Measurements from ENCODE around the gene OR2T29.
"Not testable (repeated sequence)": the region's sequence is repeated elsewhere in the genome, so short reads cannot be mapped to it uniquely, and the experiment has no call there.

Gene OR2T29, protein sequence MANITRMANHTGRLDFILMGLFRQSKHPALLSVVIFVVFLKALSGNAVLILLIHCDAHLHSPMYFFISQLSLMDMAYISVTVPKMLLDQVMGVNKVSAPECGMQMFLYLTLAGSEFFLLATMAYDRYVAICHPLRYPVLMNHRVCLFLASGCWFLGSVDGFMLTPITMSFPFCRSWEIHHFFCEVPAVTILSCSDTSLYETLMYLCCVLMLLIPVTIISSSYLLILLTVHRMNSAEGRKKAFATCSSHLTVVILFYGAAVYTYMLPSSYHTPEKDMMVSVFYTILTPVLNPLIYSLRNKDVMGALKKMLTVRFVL

DNA sequence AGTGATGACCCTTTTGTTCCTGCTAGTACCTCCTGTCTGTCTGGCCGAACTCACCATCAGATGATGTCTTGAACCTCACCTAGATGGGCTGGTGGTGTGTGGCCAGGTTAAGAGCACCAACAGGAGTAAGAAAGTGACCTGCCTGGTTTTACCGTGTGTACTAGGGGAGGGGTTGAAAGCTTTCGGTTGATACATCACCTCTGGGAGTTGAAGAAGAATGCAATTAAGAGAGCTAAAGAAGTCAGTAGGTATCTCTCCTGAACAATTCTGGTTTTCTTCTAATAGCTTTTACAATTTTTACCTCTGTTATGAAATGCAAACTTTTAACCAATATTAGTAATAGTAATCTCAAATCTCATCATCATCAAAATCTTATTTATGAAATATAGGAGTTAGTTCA, at the start of gene OR2T29:
TSS of gene OR2T29 (minus strand) at position 101 of the 400 bp plus-strand sequence. CDS start 3,281 bp downstream, outside the sequence.
- DNase-seq (ENCODE audit: low read depth) = not testable (repeated sequence)

DNA sequence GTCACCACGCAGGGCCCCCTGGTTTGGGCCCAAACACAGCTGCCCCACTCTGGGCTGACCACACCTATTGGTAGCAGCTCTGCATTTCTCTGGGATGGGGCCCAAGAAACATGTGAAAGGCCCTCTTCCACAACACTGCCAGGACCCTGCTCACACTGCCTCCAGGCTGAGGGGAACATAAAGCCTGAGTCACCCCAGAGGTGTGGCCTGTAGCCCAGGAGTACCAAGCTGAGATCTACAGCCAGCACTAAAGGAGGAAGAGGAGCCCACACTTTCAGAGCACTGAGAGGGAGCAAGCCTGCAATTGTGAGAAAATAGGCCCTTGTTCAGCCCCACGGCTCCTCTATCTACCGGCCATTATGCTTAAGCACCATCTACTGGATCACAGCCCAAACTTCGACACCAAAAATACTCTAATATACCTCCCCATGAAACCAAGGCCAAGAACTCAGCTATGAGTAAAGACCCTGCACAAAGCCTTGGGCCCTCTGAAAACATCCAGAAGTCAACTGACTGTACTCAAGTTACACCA, 49.4 kb upstream of the OR2T29 start:
- DNase-seq (ENCODE audit: low read depth) = no peak

DNA sequence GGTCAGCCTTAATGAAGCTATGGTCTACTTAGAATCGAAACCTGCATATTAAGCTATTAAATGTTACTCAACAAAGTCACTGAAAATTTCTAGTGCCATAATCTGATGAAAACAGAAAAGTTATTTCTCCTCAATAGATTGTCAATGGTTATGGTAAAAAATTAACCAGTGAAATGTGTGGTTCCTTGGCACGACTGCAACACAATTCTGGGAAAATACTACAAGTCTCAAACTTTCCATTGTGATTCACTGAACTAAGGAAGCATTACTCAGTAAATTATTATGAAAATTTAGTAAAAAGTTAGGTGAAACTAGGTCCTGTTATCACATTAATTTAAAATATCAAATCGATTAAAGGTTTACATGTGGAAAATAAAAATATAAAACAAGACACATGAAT, 47.7 kb upstream of the OR2T29 start:
- DNase-seq (ENCODE audit: low read depth) = no peak

DNA sequence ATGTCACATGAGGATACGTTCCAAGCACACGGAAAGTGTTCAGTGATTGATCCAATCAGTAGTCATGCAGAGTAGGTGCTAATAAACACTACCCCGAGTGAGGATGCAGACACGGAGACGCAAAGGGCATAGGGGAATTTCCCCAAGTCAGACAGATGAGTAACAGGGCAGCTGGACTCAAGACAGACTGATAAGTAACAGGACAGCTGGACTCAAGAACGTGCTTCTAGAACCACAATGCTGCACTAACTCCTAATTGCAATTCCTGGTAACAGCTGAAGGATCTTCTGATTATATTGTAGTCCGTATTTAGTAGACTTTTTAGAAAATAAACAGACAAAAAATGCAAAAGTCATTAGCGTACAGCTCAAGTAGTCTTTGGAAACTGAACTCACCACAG, 36.8 kb upstream of the OR2T29 start:
- no peak for DNase-seq (ENCODE audit: low read depth)

DNA sequence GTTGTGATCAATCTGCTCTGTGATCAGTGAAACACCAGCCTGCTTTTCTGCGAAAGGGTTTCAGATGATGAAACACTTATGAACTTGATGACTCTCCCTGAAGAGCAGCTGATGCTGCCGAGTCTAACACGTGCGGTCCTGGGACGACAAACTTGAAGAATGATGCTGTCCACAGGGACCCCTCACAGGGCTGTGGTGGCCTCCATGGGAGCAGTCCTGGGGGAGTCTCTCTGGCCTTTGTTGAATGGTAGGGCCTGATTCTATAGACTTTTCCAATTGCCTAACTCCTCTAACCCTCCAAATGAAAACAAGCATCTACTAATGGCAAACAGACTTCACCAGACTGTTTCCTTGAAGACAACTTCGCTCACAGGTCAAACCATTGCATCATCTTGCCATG, 35.0 kb upstream of the OR2T29 start, which contains the start of gene OR2T10:
TSS of gene OR2T10 (minus strand) at position 112 of the 400 bp plus-strand sequence. CDS start 3,932 bp downstream, outside the sequence.
- DNase-seq (ENCODE audit: low read depth) = no peak

DNA sequence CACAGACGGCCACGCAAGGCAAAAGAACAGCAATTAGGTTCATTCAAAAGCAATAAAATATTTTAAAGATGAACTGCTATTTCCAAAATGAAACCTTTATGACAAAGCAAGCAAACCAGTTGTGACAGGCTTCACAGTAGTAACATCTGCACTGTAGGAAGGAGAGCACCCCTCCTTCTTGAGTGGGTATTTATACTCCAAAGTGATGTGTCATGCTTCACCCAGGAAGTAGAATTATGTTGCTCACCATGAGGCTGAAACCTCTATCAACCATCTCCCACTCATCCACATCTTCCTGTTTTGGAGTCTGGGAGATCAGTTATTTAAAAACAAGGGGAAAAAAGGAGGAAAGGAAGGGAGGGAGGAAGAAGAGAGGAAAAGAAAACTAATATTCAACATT, 34.0 kb upstream of the OR2T29 start:
- DNase-seq (ENCODE audit: low read depth) = no peak

DNA sequence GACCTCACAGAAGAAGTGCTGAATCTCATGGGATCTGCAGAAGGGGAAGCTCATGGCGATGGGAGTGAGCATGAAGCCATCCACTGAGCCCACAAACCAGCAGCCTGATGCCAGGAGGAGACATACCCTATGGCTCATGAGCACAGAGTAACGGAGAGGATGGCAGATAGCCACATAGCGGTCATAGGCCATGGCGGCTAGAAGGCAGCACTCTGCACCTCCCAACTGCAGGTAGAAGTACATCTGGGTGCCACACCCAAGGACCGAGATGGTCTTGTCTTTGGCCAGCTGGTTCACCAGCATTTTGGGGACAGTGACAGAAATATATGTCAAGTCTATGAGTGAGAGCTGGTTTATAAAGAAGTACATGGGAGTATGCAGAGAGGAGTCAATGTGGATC, 30.7 kb upstream of the OR2T29 start:
- DNase-seq (ENCODE audit: low read depth) = no peak

DNA sequence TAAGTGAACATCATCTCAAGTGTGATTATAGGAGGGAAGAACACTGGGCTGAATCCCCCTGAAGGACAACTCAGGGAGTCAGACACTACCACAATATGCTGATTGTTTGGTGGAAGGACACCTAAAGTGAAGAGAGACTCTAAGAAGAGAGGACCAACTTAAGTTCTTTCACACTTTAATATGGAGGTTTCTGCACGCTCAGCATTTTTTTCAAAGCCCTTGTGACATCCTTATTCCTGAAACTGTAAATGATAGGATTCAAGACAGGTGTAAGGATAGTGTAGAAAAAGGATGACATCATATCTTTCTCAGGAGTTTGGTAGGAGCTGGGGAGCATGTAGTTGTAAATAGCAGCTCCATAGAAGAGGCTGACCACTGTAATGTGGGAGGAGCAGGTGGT, 30.1 kb upstream of the OR2T29 start:
- no peak for DNase-seq (ENCODE audit: low read depth)

DNA sequence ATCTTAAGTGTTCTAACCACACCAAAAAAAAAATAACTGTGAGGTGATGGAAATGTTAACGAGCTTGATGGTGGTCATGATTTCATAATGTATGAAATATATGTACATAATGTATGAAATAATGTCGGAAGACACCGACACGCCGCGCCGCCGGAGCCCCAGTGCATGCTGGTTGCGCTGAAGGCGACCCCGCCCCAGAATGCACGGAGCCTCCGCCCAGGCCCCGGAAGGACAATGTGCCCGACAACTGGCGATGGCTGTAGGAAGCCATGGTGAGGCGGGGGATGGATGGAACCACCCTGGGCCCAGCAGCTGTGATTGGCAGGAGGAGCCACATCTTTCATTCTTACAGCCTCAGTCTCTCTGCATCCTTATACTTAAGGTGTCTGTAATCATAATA, 27.5 kb upstream of the OR2T29 start:
- no peak for DNase-seq (ENCODE audit: low read depth)

DNA sequence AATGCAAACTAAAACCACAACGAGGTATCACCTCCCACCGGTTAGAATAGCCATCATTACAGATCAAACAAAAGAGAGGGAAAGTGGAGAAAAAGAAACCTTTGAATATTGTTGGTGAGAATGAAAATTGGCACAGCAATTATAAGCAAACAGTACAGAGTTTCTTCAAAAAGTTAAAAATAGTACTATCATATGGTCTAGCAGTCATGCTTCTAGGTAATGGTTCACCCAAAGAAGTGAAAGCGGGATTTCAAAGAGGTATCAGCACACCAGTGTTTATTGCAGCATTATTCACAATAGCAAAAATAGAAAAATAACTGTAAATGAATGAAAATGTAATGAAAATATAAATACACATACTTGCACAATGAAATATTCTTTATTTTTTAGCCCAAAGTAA, 26.8 kb upstream of the OR2T29 start:
- no peak for DNase-seq (ENCODE audit: low read depth)

DNA sequence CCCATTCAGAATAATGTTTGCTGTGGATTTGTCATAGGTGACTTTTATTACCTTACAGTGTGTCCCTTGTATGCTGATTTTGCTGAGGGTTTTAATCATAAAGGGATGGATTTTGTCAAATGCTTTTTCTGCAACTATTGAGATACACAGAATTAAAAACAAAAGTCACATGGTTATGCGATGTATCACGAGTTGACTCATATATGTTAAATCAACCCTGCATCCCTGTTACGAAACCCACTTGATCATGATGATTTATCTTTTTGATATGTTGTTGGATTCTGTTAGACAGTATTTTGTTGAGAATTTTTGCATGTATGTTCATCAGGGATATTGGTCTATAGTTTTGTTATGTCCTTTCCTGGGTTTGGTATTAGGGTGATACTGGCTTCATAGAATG, 22.7 kb upstream of the OR2T29 start:
- DNase-seq (ENCODE audit: low read depth) = no peak

DNA sequence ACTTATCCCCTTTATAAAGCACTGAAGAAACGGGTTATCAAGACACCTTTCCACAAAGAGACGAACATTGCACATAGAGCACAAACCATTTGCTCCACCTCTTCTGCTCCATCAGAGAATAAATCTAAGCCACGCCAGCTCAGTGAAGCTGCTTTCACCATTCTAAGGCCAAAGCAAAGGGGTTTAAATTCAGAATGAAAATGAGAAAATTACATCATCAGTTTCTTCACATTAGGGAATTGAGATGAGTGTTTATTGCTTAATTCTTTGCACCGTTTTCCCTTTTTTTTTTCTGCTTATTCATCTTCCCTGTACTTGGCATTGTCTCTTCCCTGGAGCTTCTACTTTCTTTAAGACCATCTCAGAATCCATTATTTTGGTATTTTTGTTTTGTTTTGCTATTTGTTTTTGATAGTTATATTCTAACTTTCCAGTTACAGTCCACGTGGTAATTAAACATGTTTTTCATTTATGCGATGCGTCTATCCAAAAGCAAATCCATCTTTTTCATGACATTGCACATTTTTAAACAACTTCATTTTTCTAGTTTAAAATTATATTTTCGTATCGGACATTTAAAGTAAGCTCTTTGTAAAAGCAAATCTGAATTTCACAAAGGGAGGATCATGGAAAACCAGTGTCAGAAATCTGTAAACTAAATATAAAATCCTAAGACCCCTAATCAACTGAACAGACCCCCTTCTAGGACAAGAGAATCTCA, 13.8 kb upstream of the OR2T29 start:
- no peak for DNase-seq (ENCODE audit: low read depth)

DNA sequence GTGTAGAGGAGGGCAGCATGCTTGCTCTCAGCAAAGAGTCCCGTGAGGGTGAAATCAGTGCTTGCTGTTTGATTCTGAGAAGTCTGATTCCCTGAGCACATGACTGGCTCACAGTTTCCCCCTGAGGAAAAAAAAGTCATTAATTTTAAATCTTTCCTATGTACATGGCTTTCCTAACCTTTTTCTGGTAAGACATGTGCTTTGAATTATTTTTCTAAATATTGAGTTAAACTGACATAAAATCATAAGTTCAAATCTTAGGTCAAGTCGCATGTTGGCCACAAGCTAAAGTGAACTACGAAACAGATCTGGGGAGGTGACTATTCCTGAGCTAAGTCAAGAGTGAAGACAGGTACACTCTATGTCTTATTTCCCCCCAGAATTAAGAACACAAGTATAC, 12.1 kb upstream of the OR2T29 start, which contains the start of gene OR2T34:
TSS of gene OR2T34 (minus strand) at position 101 of the 400 bp plus-strand sequence. CDS start at position 101, 0 bp downstream.
- not testable (repeated sequence) for DNase-seq (ENCODE audit: low read depth)

DNA sequence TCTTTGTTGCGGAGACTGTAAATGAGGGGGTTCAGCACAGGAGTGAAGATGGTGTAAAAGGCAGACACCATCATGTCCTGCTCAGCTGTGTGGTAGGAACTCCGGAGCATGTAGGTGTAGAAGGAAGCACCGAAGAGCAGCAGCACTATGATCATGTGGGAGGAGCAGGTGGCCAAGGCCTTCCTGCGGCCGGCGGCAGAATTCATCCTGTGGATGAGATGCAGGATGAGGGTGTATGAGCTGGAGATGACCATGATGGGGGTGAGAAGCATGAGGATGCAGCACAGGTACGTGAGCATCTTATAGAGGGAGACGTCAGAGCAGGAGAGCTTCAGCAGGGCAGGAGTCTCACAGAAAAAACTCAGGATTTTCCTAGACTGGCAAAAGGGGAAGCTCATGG, 11.3 kb upstream of the OR2T29 start:
- not testable (repeated sequence) for DNase-seq (ENCODE audit: low read depth)

DNA sequence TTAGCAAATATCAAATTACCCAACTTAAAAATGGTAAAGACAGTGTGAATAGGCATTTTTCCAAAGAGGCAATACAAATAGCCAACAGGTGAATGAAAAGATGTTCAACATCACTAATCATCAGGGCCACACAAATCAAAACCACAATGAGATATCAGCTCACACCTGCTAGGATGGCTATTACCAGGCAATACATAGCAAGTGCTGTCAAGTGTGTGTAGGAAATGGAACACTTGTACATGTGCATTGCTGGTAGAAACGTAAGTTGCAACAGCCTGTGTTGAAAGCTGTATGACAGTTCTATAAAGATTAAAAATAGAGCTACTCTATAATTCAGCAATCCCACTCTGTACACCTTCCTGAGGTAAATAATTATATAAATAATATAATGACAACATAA, 9.5 kb upstream of the OR2T29 start:
- not testable (repeated sequence) for DNase-seq (ENCODE audit: low read depth)

DNA sequence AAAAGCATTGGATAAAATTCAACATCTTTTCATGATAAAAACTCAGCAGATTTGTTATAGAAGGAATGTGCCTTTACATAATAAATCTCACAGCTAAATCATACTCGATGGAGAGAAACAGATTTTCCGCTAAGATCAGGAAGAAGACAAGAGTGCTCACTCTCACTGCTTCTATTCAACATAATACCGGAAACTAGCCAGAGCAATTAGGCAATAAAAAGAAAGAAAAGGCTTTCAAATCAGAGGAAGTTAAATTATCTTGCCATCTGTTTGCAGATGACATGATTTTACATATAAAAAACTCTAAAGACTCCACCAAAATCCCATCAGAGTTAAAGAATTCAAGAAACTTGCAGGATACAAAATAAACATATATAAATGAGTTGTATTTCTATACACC, 8.2 kb upstream of the OR2T29 start:
- DNase-seq (ENCODE audit: low read depth) = not testable (repeated sequence)

DNA sequence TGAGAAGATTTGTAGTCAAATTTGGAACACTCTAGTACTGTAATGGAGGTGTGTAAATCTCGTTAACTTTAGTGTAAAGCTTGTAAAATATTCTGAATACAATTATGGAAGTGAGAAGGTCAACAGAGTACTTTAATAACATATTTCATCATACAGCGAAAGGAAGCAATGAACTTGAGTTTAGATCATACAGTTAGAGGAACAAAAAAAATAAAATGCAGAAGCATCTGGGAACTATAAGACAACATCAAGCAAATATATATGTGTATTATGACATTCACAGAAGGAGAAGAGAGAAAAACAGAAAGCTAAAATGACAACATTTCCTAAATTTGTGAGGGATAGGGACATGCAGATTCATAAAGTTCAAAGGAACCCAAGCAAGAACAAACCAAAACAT, 6.5 kb upstream of the OR2T29 start:
- DNase-seq (ENCODE audit: low read depth) = not testable (repeated sequence)

DNA sequence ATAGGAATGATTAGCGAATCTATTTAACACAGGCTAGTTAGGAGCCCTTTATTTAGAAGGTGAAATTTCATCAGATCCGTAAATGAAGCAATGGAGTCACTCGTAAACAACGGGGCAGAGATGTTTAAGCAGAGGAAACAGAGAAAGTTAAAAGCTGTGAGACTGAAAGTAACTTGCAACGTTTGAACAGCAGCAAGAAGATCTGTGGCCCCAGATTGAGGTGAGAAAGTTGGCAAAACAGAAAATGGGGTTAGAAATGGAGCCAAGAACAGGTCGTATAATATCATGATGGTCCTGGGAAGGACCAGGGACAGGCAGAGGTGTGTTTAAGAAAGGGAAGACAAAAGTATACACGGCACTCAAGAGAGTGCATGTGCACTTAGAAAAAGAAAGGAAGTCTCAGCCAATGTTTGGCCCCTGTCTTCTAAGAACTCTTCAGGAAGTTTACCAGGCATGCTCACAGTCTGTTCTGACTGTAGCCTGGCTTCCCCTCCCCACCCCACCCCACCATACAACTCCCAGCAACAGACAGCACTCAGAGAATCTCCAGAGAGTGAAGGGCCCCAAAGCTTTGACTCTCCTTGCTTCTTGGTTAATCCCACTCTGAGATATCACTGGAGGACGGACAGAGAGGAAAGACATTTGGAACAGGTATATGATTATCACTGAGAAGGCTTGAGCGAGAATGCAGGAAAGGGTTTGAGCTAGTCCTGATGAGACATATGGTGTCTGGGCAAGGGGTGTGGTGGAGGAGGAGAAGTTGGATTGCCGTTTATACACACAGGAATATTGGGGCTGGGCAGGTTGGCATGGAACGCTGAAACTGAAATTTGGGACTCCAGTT, 3.2 kb upstream of the OR2T29 start:
- not testable (repeated sequence) for DNase-seq (ENCODE audit: low read depth)

DNA sequence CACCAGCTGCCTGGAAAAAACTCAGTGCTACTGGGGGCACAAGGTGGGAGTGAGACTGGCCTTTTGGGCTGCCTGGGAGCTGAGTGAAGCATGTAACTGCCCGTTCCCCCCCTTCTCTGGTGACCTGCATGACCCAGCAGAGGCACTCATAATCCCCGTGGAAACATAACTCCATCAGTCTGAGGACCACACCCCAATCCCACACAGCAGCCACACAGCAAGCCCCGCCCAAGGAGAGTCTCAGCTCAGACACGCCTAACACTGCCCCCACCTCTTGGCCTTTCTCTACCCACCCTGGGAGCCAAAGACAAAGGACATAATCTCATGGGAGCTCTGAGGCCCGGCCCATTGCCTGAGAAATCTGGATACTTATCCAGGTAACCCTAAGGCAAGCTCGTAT, 11.5 kb downstream of the OR2T29 start:
- not testable (repeated sequence) for DNase-seq (ENCODE audit: low read depth)

DNA sequence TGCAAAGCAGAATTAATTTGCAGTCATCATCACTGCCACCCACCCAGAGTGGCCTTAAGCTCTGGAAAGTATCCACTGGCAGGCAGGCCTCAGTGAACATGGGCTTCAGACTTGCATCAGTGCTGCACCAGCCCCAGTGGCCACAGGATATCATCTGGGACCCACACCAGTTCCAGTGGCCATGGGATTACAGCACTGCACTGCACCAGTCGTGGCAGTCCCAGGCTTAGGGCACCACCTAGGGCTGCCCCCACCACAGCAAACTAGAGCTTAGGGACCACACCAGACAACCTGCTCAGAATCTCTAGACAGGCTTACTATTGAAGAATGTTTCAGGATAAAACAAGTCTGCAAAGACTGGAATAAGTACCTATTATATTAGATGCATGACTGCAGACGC, 15.2 kb downstream of the OR2T29 start:
- not testable (repeated sequence) for DNase-seq (ENCODE audit: low read depth)

DNA sequence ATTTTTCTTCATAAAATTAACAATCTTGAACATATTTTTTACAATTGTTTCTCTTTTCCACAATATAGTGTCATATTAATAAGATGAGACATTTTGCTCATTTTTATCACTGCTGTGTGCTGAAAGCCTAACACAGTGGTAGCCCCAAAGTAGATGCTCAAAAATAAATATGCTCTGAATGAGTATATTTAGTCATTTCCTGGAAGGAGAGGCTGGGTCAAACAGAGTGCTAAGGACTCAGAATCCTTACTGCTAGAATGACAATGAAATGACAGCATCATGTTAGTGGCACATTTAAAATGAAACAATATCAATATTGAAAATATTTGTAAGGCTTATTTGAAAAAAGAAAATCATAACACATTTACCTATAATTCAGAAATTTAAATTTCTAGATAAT, 25.1 kb downstream of the OR2T29 start:
- DNase-seq (ENCODE audit: low read depth) = not testable (repeated sequence)

DNA sequence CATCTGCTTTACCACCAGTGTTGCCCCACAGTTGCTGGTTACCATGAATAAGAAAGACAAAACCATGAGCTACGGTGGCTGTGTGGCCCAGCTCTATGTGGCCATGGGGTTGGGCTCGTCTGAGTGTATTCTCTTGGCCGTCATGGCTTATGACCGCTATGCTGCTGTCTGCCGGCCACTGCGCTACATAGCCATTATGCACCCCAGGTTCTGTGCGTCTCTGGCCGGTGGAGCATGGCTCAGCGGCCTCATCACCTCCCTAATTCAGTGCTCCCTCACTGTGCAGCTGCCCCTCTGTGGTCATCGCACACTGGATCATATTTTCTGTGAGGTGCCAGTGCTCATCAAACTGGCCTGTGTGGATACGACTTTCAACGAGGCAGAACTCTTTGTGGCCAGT, 40.7 kb downstream of the OR2T29 start:
- no peak for DNase-seq (ENCODE audit: low read depth)
